GM12878 (cell line): ENCODE data around the gene PCK2. TPM values are rescaled to one million over a fixed set of nuclear protein-coding genes. Genes with fewer than 3 reads are reported as not detected.

Source experiments
- ATF7 ChIP-seq: fragments of 450-650 bp; IDR thresholded peaks from 2 replicates; pipeline ENCODE4 v1.6.1; 2016; ENCODE audit warnings: low read depth, mild to moderate bottlenecking
- BMI1 ChIP-seq: fragments of 450-650 bp; IDR thresholded peaks from 2 replicates; pipeline ENCODE4 v1.6.1; 2016; ENCODE audit warnings: mild to moderate bottlenecking, moderate library complexity, borderline replicate concordance
- EP300 ChIP-seq, 2 experiments: fragments of 150-350 bp in 1 of 2; IDR thresholded peaks; 2 replicates each; pipeline ENCODE4 v1.6.1; 2011 to 2012; ENCODE audit warnings: low read depth in 2 of 2, low read length in 2 of 2, borderline replicate concordance in 1 of 2, improper control_type of control experiment in 1 of 2, inconsistent platforms in 1 of 2; ENCODE audit not compliant: control insufficient read depth in 1 of 2
- FOS ChIP-seq: IDR thresholded peaks from 3 replicates; pipeline ENCODE4 v1.6.1; 2011; ENCODE audit warnings: borderline replicate concordance; ENCODE audit not compliant: insufficient read length; ENCODE audit errors: extremely low read depth
- HCFC1 ChIP-seq: fragments of 150-350 bp; IDR thresholded peaks from 2 replicates; pipeline ENCODE4 v1.6.1; 2014; ENCODE audit warnings: low read length
- ZNF592 ChIP-seq: fragments of 450-650 bp; IDR thresholded peaks from 2 replicates; pipeline ENCODE4 v1.6.1; 2017; ENCODE audit warnings: mild to moderate bottlenecking, moderate library complexity
- polyA plus RNA-seq, 11 experiments: library from polyadenylated mRNA; depleted of rRNA in 4 of 11; unstranded in 6 of 11; stranded (reverse) in 5 of 11; fragments of >200 nt; fragmentation: Nextera tagmentation in 4 of 11; fragmentation: Illumina TruSeq in 1 of 11; extraction: Ambion mirVana in 4 of 11; extraction: Trizol in 1 of 11; gene quantifications; 1 replicate in 1 of 11; 2 replicates in 10 of 11; pipeline versions ENCODE4 v1.2.1 to v1.2.3, GENCODE V29; 2011 to 2016; ENCODE audit warnings: inconsistent platforms in 2 of 11, missing spikeins in 2 of 11, low read depth in 1 of 11
- total RNA-seq, 4 experiments: library from RNA; depleted of rRNA in 3 of 4; stranded (reverse); fragments of >200 nt in 3 of 4; fragmentation: Illumina TruSeq in 1 of 4; extraction: Trizol in 1 of 4; gene quantifications; 2 replicates each; pipeline versions ENCODE4 v1.2.1 to v1.2.3, GENCODE V29; 2013 to 2021

The PCK2 gene
- total and polyA plus RNA-seq, 10 of the 15 experiments (the other 5 are each of a cell fraction or from before 2014, with no cell fraction given): 6.6 to 110 (median 44.6) TPM

- TF ChIP-seq ZNF592 (no peak), EP300 (IDR thresholded peaks at IDR 0.05; ENCODE audit: borderline replicate concordance in 1 of 2, control insufficient read depth in 1 of 2, low read depth in 2 of 2, low read length in 2 of 2) (no peak), FOS (no peak), ATF7 (no peak), HCFC1 (no peak), BMI1 (no peak)
- TF ChIP-seq, all 136 proteins: peak for 0
Measured at GRCh38 chr14:24092110-24092504, 2.0 kb upstream of the PCK2 start (continued).
